GM19043 (cell line): ENCODE measurements around the gene MEI1.
"Not testable (repeated sequence)": the region's sequence is repeated elsewhere in the genome, so short reads cannot be mapped to it uniquely, and the experiment has no call there.

Experiments used
- ATAC-seq: cut with Tn5 transposase; IDR thresholded peaks from one replicate; pipeline ENCODE4 v1.9.1; 2021; ENCODE audit warnings: low read depth; ENCODE audit not compliant: unreplicated experiment

The MEI1 gene

DNA sequence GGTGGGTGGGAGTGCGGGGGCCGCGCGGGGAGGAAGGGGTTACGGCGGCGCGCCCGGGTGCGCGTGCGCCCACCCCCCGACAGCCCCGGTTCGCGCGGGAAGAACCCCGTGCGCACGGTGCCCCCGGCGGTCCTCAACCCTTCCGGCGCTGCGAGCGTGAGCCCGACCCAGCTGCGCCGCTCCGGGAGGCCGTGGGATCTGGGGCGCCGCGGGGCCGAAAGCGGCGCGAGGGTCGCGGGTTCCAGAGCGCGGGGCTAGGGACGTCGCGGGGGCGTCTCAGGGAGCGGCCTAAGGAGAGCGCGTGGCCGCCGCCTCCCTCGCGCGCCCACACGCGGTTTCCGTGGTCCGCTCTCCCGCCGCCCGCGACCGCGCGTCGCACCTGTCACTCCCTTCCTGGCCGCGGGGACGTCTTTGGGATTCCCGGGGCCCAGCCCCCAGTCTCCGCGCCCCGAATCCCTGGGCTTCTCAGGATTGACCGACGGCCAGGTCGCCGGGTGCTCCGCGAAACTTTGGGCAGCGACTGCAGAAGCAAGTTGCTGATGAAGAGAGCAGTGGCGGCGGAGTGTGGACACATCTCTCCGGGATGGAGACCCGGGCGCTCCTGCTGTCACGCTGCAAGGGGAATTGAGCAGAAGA lies 134.2 kb downstream of the MEI1 start:
- no peak for ATAC-seq

GRCh38 chr22:41834005-41834944 lies 135.0 kb downstream of the MEI1 start:
- ATAC-seq: no peak

DNA sequence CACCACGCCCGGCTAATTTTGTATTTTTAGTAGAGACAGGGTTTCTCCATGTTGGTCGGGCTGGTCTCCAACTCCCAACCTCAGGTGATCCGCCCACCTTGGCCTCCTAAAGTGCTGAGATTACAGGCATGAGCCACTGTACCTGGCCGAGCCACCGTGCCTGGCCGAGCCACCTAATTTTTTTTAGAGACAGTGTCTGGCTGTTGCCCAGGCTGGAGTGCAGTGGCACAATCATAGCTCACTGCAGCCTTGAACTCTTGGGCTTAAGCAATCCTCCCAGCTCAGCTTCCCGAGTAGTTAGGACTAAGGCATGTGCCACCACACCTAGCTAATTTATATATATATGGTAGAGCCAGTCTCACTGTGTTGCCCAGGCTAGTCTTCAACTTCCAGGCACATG lies 136.2 kb downstream of the MEI1 start:
- ATAC-seq: not testable (repeated sequence)

- ATAC-seq: no peak
These were observed 137.2 kb downstream of the MEI1 start for GRCh38 chr22:41836551-41836950.

GRCh38 chr22:41838842-41839618 lies 139.7 kb downstream of the MEI1 start:
- ATAC-seq: no peak

GRCh38 chr22:41840216-41840615 lies 140.9 kb downstream of the MEI1 start:
- ATAC-seq: no peak

GRCh38 chr22:41841085-41841712 lies 141.9 kb downstream of the MEI1 start:
- ATAC-seq: no peak

- no peak for ATAC-seq
These were observed 144.0 kb downstream of the MEI1 start for GRCh38 chr22:41842996-41843970.

DNA sequence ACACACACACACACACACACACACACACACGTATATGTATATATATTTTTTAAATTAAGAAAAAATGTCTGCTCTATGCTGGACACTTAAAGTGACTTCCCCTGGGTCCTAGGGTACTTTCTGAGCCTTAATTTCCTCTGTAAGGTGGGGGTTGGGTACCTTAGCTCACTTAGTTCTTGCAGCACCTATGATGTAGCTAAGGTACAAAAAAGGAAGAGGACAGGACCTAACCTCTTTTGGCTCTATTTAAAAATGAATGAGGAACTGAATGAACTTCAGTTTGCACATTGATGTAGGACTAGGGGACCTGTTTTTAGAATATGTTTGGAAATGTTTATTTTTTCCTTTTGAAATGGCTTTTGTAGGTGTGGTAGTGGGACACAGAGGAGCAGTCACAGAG lies 144.7 kb downstream of the MEI1 start:
- no peak for ATAC-seq

GRCh38 chr22:41844513-41844912 lies 145.2 kb downstream of the MEI1 start:
- no peak for ATAC-seq

GRCh38 chr22:41845380-41846267 lies 146.3 kb downstream of the MEI1 start:
- ATAC-seq: no peak

GRCh38 chr22:41846268-41846987 lies 147.1 kb downstream of the MEI1 start:
- ATAC-seq: no peak

DNA sequence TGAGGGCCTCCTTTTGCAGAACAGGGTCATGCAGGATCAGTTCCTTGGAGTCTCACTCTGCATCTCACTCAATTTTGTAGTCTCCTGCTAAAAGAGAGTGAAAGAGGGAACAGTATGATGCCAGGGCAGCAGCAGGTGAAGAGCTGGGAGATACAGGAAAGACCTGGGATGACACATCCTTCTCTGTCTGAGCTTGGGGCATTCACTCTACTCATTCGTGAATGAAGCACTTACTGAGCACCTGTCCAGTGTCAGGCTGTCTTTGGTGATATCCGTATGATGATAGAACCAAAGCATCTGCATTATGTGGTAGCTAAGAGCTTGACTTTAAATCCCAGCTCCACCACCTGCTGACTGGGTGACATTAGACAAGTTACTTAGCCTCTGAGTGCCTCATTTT lies 148.0 kb downstream of the MEI1 start:
- ATAC-seq: no peak

GRCh38 chr22:41848468-41848867 lies 149.2 kb downstream of the MEI1 start:
- no peak for ATAC-seq
